NCI-H524 treated with DMSO at 0.1 percent for 48 hours (cell line): ENCODE data around the gene AMPD1.

Experiments used
- DNase-seq: peaks from one replicate; lab custom pipeline; 2025; lab: John Stamatoyannopoulos, UW

AMPD1 gene

GRCh38 chr1:114700036-114700600, 4.8 kb upstream of the AMPD1 start:
- DNase-seq: no peak

- DNase-seq: no peak
Observed at GRCh38 chr1:114696810-114697209, 1.5 kb upstream of the AMPD1 start.

GRCh38 chr1:114694540-114695310, 621 bp downstream of the AMPD1 start:
- no peak for DNase-seq

GRCh38 chr1:114692947-114693346, 2.4 kb downstream of the AMPD1 start:
- no peak for DNase-seq

GRCh38 chr1:114691061-114691460, 4.3 kb downstream of the AMPD1 start:
- no peak for DNase-seq

GRCh38 chr1:114690148-114690547, 5.2 kb downstream of the AMPD1 start:
- DNase-seq: no peak

GRCh38 chr1:114688526-114688925, 6.8 kb downstream of the AMPD1 start:
- no peak for DNase-seq

GRCh38 chr1:114685851-114686250, 9.5 kb downstream of the AMPD1 start:
- no peak for DNase-seq

- DNase-seq: no peak
Observed at GRCh38 chr1:114677691-114678090, 17.7 kb downstream of the AMPD1 start.

GRCh38 chr1:114676115-114676514, 19.2 kb downstream of the AMPD1 start:
- DNase-seq: no peak

- no peak for DNase-seq
Observed at GRCh38 chr1:114671939-114672275, 23.4 kb downstream of the AMPD1 start.

GRCh38 chr1:114671011-114671938, 24.1 kb downstream of the AMPD1 start:
- no peak for DNase-seq

- peak; percentile 12 for DNase-seq
Observed at GRCh38 chr1:114670083-114671010, 25.0 kb downstream of the AMPD1 start.

GRCh38 chr1:114669562-114670082, 25.7 kb downstream of the AMPD1 start, which contains the start of gene DENND2C:
Gene DENND2C (minus strand): TSS chr1:114670049. CDS start chr1:114625984, 44,065 bp downstream.
- DNase-seq: no peak

- DNase-seq: no peak
Observed at GRCh38 chr1:114668784-114669561, 26.4 kb downstream of the AMPD1 start.

GRCh38 chr1:114668373-114668772, 27.0 kb downstream of the AMPD1 start:
- no peak for DNase-seq

- no peak for DNase-seq
Observed at GRCh38 chr1:114666954-114667353, 28.4 kb downstream of the AMPD1 start.

- DNase-seq: no peak
Observed at GRCh38 chr1:114660238-114660637, 35.1 kb downstream of the AMPD1 start.

- no peak for DNase-seq
Observed at GRCh38 chr1:114651893-114652292, 43.5 kb downstream of the AMPD1 start.

GRCh38 chr1:114648503-114648902, 46.8 kb downstream of the AMPD1 start:
- DNase-seq: no peak

- DNase-seq: no peak
Observed at GRCh38 chr1:114641377-114641776, 54.0 kb downstream of the AMPD1 start.
